ENCODE data around the gene BAHCC1.

BAHCC1 gene

GRCh38 chr17:81470270-81470943 lies 75.2 kb downstream of the BAHCC1 start:
- no peak for DNase-seq
- intact Hi-C loops (cut with DNase I) = no loop called here

GRCh38 chr17:81470944-81471817 lies 75.9 kb downstream of the BAHCC1 start:
- intact Hi-C loops (cut with DNase I) = no loop called here

GRCh38 chr17:81471818-81472456 lies 76.7 kb downstream of the BAHCC1 start:
- DNase-seq = peak; percentile 59 to 97 (median 74)
- intact Hi-C loops (cut with DNase I) = no loop called here

More at GRCh38 chr17:81470944-81471817, 75.9 kb downstream of the BAHCC1 start:
- DNase-seq = no peak

- intact Hi-C loops (cut with DNase I) = no loop called here
- DNase-seq = no peak
Measured at GRCh38 chr17:81473019-81473418, 77.8 kb downstream of the BAHCC1 start.

GRCh38 chr17:81474958-81475357 lies 79.7 kb downstream of the BAHCC1 start:
- intact Hi-C loops (cut with DNase I) = no loop called here
- peak in 1 of 10 donors; percentile 84 for DNase-seq

GRCh38 chr17:81476097-81476496 lies 80.8 kb downstream of the BAHCC1 start:
- DNase-seq = no peak
- intact Hi-C loops (cut with DNase I) = no loop called here

GRCh38 chr17:81476635-81477034 lies 81.4 kb downstream of the BAHCC1 start:
- DNase-seq = no peak
- intact Hi-C loops (cut with DNase I) = no loop called here

- DNase-seq = no peak
- intact Hi-C loops (cut with DNase I) = no loop called here
Measured at GRCh38 chr17:81477173-81477572, 81.9 kb downstream of the BAHCC1 start.

- intact Hi-C loops (cut with DNase I) = no loop called here
Measured at GRCh38 chr17:81478119-81478518, 82.9 kb downstream of the BAHCC1 start.

GRCh38 chr17:81479175-81480071 lies 84.2 kb downstream of the BAHCC1 start:
- intact Hi-C loops (cut with DNase I) = loop anchor here (1.0 to 5.0 kb wide), 2 partner anchors 74 to 187 kb away; no protein-coding TSS in a partner anchor
- DNase-seq = no peak

More at GRCh38 chr17:81478119-81478518, 82.9 kb downstream of the BAHCC1 start:
- peak in 1 of 10 donors; percentile 82 for DNase-seq

GRCh38 chr17:81480140-81481072 lies 85.1 kb downstream of the BAHCC1 start:
- intact Hi-C loops (cut with DNase I) = loop anchor here (1.0 to 5.0 kb wide), 2 partner anchors 75 to 188 kb away; no protein-coding TSS in a partner anchor
- no peak for DNase-seq

- peak; percentile 59 to 97 (median 80) for DNase-seq
- intact Hi-C loops (cut with DNase I) = loop anchor here (5.0 kb wide), 1 partner anchor 189 kb away; no protein-coding TSS in a partner anchor
Measured at GRCh38 chr17:81481073-81481799, 86.0 kb downstream of the BAHCC1 start.

- DNase-seq = no peak
- intact Hi-C loops (cut with DNase I) = loop anchor here (5.0 kb wide), 1 partner anchor 190 kb away; no protein-coding TSS in a partner anchor
Measured at GRCh38 chr17:81481815-81482505, 86.7 kb downstream of the BAHCC1 start.

- DNase-seq = no peak
- intact Hi-C loops (cut with DNase I) = loop anchor here (5.0 kb wide), 1 partner anchor 190 kb away; no protein-coding TSS in a partner anchor
Measured at GRCh38 chr17:81482673-81483072, 87.4 kb downstream of the BAHCC1 start.

- DNase-seq = no peak
- intact Hi-C loops (cut with DNase I) = loop anchor here (5.0 kb wide), 1 partner anchor 191 kb away; no protein-coding TSS in a partner anchor
Measured at GRCh38 chr17:81483085-81483861, 88.0 kb downstream of the BAHCC1 start.

- DNase-seq = no peak
- intact Hi-C loops (cut with DNase I) = loop anchor here (1.0 to 5.0 kb wide), 2 partner anchors 192 to 229 kb away; no protein-coding TSS in a partner anchor
Measured at GRCh38 chr17:81483862-81484194, 88.6 kb downstream of the BAHCC1 start.

All from posterior cingulate gyrus (tissue), 11 donors.